Measurements from ENCODE around the gene CACHD1. TPM values are rescaled to one million over a fixed set of nuclear protein-coding genes. Genes with fewer than 3 reads are reported as not detected.
A peak's percentile ranks its signal among the peaks of the same experiment; 100 is the strongest.

The CACHD1 gene
- total and polyA plus RNA-seq, 2 of the 4 experiments (the other 2 are of a cell fraction) = 2.9 to 5.9 TPM

GRCh38 chr1:64675718-64676345 is 205.9 kb downstream of the CACHD1 start:
- peak; percentile 37 for DNase-seq
- no peak overlapping the region for H3K27ac ChIP-seq (ENCODE audit: insufficient read depth, low read length)
- no peak overlapping the region for H2BK15ac ChIP-seq (ENCODE audit: low read depth, low read length)
- no peak overlapping the region for H3K4ac ChIP-seq (ENCODE audit: low read depth, low read length)
- H3K27me3 ChIP-seq (ENCODE audit: control insufficient read depth, insufficient read depth, low read length) = no peaks in the 10 kb centered on the region
- no peak overlapping the region for H4K5ac ChIP-seq (ENCODE audit: low read depth, low read length)
- H3K14ac ChIP-seq (replicated peaks; ENCODE audit: low read depth, low read length) = no peak overlapping the region
- H3K9me1 ChIP-seq (ENCODE audit: insufficient read depth, low read length) = no peaks in the 10 kb centered on the region; the same call in 1 of the 2 replicates
- POLR2A ChIA-PET (ENCODE audit: unreplicated experiment) = no interaction called here
- no peaks in the 10 kb centered on the region for H3K79me1 ChIP-seq (ENCODE audit: low read depth in 1 of 2, low read length in 2 of 2)
- no peaks in the 10 kb centered on the region for H4K20me1 ChIP-seq (ENCODE audit: insufficient read depth, low read length)
- H2AFZ ChIP-seq (replicated peaks; ENCODE audit: low read length, poor library complexity) = no peak overlapping the region
- no peak overlapping the region for H2BK5ac ChIP-seq (ENCODE audit: low read depth, low read length, poor library complexity, severe bottlenecking)
- no peak overlapping the region for H3K4me3 ChIP-seq (ENCODE audit: insufficient read depth, low read depth, low read length)
- peaks cover 5% of the 10 kb centered on the region; the same call in 1 of the 2 replicates for H3K36me3 ChIP-seq (ENCODE audit: control insufficient read depth, insufficient read depth, low read length)
- H2AK9ac ChIP-seq (replicated peaks; ENCODE audit: low read depth, low read length, poor library complexity) = no peak overlapping the region
- no peak overlapping the region for H2AK5ac ChIP-seq (ENCODE audit: low read depth, low read length)
- H3K4me2 ChIP-seq (ENCODE audit: low read depth, low read length) = no peak overlapping the region
- no peak overlapping the region for H3K9ac ChIP-seq (ENCODE audit: low read depth, low read length)
- CTCF ChIA-PET = interaction anchor here (0.5 to 1.8 kb wide), 13 partner anchors 10 to 944 kb away, joined by 3 to 11 read pairs (median 4); no protein-coding TSS in a partner anchor
- no peaks in the 10 kb centered on the region for H3K9me3 ChIP-seq (ENCODE audit: control insufficient read depth, insufficient read depth, low read length)
- dilution Hi-C loops (cut with HindIII; ENCODE audit: low sequenced_read_pairs, unreplicated experiment) = no loop called here
- no CpG with 5 or more reads among the region's 4 CpGs for WGBS, 2 experiments (ENCODE audit: extremely low coverage in 2 of 2, insufficient read length in 1 of 2)
- no peak overlapping the region for H3K23ac ChIP-seq (ENCODE audit: low read depth, low read length)
- H2BK120ac ChIP-seq (ENCODE audit: low read depth, low read length) = no peak overlapping the region
- TF ChIP-seq CHD1 (IDR thresholded peaks at IDR 0.05; ENCODE audit: low read depth, low read length) (no peak), BHLHE40 (IDR thresholded peaks at IDR 0.05; ENCODE audit: low read depth, low read length) (no peak), RCOR1 (IDR thresholded peaks at IDR 0.05; ENCODE audit: insufficient replicate concordance, low read length) (no peak), POLR2A (IDR thresholded peaks at IDR 0.05; ENCODE audit: low read depth, low read length) (no peak), FOS (IDR thresholded peaks at IDR 0.05; ENCODE audit: low read depth, low read length) (no peak), RFX5 (IDR thresholded peaks at IDR 0.05; ENCODE audit: low read depth, low read length) (no peak), SMC3 (IDR thresholded peaks at IDR 0.05; ENCODE audit: low read depth, low read length) (peak; percentile 43), NFE2L2 (IDR thresholded peaks at IDR 0.05; ENCODE audit: low read depth, low read length) (no peak), CEBPB (IDR thresholded peaks at IDR 0.05; ENCODE audit: low read depth, low read length) (no peak), MXI1 (IDR thresholded peaks at IDR 0.05; ENCODE audit: borderline replicate concordance, low read depth, low read length) (no peak), MAZ (IDR thresholded peaks at IDR 0.05; ENCODE audit: borderline replicate concordance, low read depth, low read length) (no peak), MAFK (IDR thresholded peaks at IDR 0.05; ENCODE audit: low read depth, low read length) (no peak), ELK1 (IDR thresholded peaks at IDR 0.05; ENCODE audit: borderline replicate concordance, low read depth, low read length) (no peak), RAD21 (IDR thresholded peaks at IDR 0.05; ENCODE audit: low read length) (peak; percentile 52)
- TF ChIP-seq, protein P1, sequence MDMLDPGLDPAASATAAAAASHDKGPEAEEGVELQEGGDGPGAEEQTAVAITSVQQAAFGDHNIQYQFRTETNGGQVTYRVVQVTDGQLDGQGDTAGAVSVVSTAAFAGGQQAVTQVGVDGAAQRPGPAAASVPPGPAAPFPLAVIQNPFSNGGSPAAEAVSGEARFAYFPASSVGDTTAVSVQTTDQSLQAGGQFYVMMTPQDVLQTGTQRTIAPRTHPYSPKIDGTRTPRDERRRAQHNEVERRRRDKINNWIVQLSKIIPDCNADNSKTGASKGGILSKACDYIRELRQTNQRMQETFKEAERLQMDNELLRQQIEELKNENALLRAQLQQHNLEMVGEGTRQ (IDR thresholded peaks at IDR 0.05; ENCODE audit: low read depth, low read length) = no peak
- TF ChIP-seq, protein P2, sequence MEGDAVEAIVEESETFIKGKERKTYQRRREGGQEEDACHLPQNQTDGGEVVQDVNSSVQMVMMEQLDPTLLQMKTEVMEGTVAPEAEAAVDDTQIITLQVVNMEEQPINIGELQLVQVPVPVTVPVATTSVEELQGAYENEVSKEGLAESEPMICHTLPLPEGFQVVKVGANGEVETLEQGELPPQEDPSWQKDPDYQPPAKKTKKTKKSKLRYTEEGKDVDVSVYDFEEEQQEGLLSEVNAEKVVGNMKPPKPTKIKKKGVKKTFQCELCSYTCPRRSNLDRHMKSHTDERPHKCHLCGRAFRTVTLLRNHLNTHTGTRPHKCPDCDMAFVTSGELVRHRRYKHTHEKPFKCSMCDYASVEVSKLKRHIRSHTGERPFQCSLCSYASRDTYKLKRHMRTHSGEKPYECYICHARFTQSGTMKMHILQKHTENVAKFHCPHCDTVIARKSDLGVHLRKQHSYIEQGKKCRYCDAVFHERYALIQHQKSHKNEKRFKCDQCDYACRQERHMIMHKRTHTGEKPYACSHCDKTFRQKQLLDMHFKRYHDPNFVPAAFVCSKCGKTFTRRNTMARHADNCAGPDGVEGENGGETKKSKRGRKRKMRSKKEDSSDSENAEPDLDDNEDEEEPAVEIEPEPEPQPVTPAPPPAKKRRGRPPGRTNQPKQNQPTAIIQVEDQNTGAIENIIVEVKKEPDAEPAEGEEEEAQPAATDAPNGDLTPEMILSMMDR (conservative IDR thresholded peaks at IDR 0.05; ENCODE audit: low read depth, low read length) = peak; percentile 60
- no peak overlapping the region for H4K91ac ChIP-seq (ENCODE audit: insufficient read depth, low read depth, low read length)
- in situ Hi-C loops (cut with MboI; ENCODE audit: low sequenced_read_pairs) = loop anchor here (10.0 kb wide), 1 partner anchor 411 kb away; no protein-coding TSS in a partner anchor
- no peak overlapping the region for H3K18ac ChIP-seq (ENCODE audit: low read depth, low read length)
- no peak overlapping the region for H4K8ac ChIP-seq (ENCODE audit: low read depth in 2 of 2, low read length in 2 of 2)
- no TSS peak for BruUV-seq (replicated peaks)
- peak; percentile 80 for ATAC-seq (ENCODE audit: low read depth)
- H2BK20ac ChIP-seq (ENCODE audit: low read depth, low read length) = no peak overlapping the region
- no peaks in the 10 kb centered on the region for H3K4me1 ChIP-seq (ENCODE audit: control insufficient read depth, insufficient read depth, low read length)
- no peak overlapping the region for H3K56ac ChIP-seq (ENCODE audit: extremely low read depth, insufficient read depth, low read length)
- intact Hi-C loops (cut with micrococcal nuclease) = loop anchor here (1.0 kb wide), 2 partner anchors 206 to 407 kb away; partner anchors contain the start of gene CACHD1
